Prostate gland (tissue), 2 donors: ENCODE data around the gene ITGB4. TPM values are rescaled to one million over a fixed set of nuclear protein-coding genes. Genes with fewer than 3 reads are reported as not detected.
A peak's percentile ranks its signal among the peaks of the same experiment; 100 is the strongest.

Experiments
- DNase-seq: peaks from one replicate; pipeline ENCODE4 v3.0.0-alpha.2; 2019; ENCODE audit warnings: low spot score
- H3K27ac ChIP-seq, 2 donors: fragments of 200-600 bp; sonication (generic); 2 replicates each; pipeline ENCODE4 v1.5.1; 2017 to 2019
- H3K27me3 ChIP-seq: fragments of 200-600 bp; sonication (generic); replicated peaks from 2 replicates; pipeline ENCODE4 v1.5.1; 2019; ENCODE audit not compliant: insufficient read depth
- H3K36me3 ChIP-seq, 2 donors: fragments of 200-600 bp; sonication (generic); 1 replicate in 1 of 2; 2 replicates in 1 of 2; pipeline versions ENCODE4 v1.5.1 to v1.8.1; 2017 to 2019
- H3K4me1 ChIP-seq: fragments of 200-600 bp; sonication (generic); replicated peaks from 2 replicates; pipeline ENCODE4 v1.5.1; 2019
- H3K4me3 ChIP-seq, 2 donors: fragments of 200-600 bp; sonication (generic); 2 replicates each; pipeline ENCODE4 v1.5.1; 2017 to 2019
- H3K9me3 ChIP-seq: fragments of 200-600 bp; sonication (generic); 2 replicates; pipeline ENCODE4 v1.5.1; 2017
- POLR2A ChIP-seq: fragments of 450-650 bp; IDR thresholded peaks from one replicate; pipeline ENCODE4 v1.6.1; 2016; ENCODE audit warnings: antibody characterized with exemption, mild to moderate bottlenecking
- POLR2AphosphoS5 ChIP-seq: sonication (generic); formaldehyde crosslinking; IDR thresholded peaks from one replicate; pipeline ENCODE4 v1.6.1; 2017; ENCODE audit warnings: antibody characterized with exemption
- WGBS: methylation state at CpG from one replicate; pipeline ENCODE4 v1.1.5; 2018; 5-methylcytosine and 5-hydroxymethylcytosine counted together
- intact Hi-C: fragments of 100-400 bp; cut with DNase I; formaldehyde crosslinking; loops from one replicate; pipeline ENCODE4 v1.14.2; 2022
- total RNA-seq, 2 donors: library from RNA; depleted of rRNA; stranded (reverse); fragments of >200 nt; gene quantifications; one replicate each; pipeline ENCODE4 v1.1.0, GENCODE V29; 2016
- TF ChIP-seq, protein P1 (sequence below), 4 experiments: fragments of 200-600 bp in 2 of 4; fragments of 450-650 bp in 2 of 4; sonication (generic) in 2 of 4; IDR thresholded peaks; 1 replicate in 3 of 4; 2 replicates in 1 of 4; pipeline ENCODE4 v1.5.1; 2016 to 2019; ENCODE audit warnings: antibody characterized with exemption in 4 of 4, mild to moderate bottlenecking in 2 of 4, moderate library complexity in 2 of 4

ITGB4 gene
- total RNA-seq, 2 donors from 2014 or later, result 81.0 to 105 TPM

DNA sequence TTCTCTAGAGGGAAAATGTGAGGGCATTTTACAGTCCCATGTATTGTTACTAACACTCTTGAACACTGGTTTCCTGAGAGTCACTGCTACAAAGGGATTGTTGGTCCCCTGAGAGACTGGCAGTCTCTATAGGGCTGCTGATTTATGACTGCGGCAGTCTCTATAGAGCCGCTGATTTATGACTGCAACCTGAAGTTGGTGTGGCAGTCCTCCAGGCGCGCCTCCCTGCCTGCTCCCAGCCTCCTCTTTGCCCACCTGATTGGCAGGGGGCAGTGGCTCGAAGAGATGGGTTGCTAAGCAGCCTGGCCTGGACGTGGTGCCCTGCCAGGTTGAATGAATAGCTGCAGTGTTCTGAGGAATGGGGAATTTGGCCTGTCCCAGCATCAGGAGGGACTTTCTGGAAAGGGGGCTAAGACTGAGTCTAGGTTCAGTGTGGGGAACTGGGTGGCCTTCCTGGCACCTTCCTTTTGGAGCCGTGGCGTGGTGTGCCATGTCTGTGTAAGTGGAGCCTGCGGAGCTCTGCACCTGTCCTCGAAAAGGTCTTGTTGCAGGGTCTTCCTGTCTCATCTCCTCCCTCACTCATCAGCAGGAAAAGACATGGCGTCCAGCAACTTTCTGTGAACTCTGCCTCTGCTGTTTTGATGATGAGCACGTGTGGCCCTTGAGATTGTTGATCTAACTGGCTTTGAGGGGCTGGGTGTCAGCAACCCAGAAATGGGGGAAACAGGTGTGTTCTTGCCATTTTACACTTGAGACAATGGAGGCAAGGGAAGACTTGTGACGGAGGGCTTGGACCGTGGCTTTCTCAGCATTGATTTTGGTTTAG lies 29.2 kb upstream of the ITGB4 start:
- no peaks in the 10 kb centered on the region for H3K36me3 ChIP-seq

DNA sequence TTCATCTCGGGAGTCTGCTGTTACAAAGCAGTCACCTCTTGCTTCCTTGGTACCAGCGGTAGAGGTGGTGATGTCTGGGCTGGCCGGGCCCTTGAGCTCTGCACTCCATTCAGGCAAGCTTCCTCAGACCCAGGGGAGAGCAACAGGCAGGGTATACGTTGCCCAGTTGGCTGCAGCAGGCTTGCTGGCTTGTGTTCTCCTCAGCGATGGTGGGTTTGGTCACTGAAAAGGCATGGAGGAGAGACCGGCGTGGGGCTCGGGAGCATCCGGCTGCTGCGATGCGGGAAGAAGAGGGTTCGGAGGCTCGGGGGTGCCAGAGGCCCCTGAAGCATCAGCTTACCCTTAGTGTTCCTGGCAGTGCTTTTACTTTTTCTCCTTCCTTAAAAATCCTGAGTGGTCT lies 28.3 kb upstream of the ITGB4 start:
- H3K4me3 ChIP-seq, result no peak overlapping the region
- intact Hi-C loops, result no loop called here
- no peaks in the 10 kb centered on the region for H3K27me3 ChIP-seq
- DNase-seq, result no peak
- peak overlapping the region; percentile 88 to 90 for H3K27ac ChIP-seq
- peaks cover 58% of the 10 kb centered on the region for H3K4me1 ChIP-seq
- WGBS, result 49% methylated on average over 13 of the region's 13 CpGs
- no peaks in the 10 kb centered on the region for H3K9me3 ChIP-seq
- TF ChIP-seq, protein P1, sequence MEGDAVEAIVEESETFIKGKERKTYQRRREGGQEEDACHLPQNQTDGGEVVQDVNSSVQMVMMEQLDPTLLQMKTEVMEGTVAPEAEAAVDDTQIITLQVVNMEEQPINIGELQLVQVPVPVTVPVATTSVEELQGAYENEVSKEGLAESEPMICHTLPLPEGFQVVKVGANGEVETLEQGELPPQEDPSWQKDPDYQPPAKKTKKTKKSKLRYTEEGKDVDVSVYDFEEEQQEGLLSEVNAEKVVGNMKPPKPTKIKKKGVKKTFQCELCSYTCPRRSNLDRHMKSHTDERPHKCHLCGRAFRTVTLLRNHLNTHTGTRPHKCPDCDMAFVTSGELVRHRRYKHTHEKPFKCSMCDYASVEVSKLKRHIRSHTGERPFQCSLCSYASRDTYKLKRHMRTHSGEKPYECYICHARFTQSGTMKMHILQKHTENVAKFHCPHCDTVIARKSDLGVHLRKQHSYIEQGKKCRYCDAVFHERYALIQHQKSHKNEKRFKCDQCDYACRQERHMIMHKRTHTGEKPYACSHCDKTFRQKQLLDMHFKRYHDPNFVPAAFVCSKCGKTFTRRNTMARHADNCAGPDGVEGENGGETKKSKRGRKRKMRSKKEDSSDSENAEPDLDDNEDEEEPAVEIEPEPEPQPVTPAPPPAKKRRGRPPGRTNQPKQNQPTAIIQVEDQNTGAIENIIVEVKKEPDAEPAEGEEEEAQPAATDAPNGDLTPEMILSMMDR (IDR thresholded peaks at IDR 0.05), result no peak
- no peak for TF ChIP-seq POLR2AphosphoS5
- TF ChIP-seq POLR2A, result no peak
- H3K36me3 ChIP-seq, result no peaks in the 10 kb centered on the region

More for the DNA sequence above, 29.2 kb upstream of the ITGB4 start:
- no peaks in the 10 kb centered on the region for H3K9me3 ChIP-seq
- H3K27me3 ChIP-seq, result no peaks in the 10 kb centered on the region
- H3K4me3 ChIP-seq, result no peak overlapping the region
- intact Hi-C loops, result no loop called here
- peak overlapping the region; percentile 88 to 90 for H3K27ac ChIP-seq
- peak; percentile 80 for DNase-seq
- TF ChIP-seq POLR2AphosphoS5 (peak; percentile 65), POLR2A (no peak)
- peaks cover 50% of the 10 kb centered on the region for H3K4me1 ChIP-seq
- 53% methylated on average over 14 of the region's 14 CpGs for WGBS

DNA sequence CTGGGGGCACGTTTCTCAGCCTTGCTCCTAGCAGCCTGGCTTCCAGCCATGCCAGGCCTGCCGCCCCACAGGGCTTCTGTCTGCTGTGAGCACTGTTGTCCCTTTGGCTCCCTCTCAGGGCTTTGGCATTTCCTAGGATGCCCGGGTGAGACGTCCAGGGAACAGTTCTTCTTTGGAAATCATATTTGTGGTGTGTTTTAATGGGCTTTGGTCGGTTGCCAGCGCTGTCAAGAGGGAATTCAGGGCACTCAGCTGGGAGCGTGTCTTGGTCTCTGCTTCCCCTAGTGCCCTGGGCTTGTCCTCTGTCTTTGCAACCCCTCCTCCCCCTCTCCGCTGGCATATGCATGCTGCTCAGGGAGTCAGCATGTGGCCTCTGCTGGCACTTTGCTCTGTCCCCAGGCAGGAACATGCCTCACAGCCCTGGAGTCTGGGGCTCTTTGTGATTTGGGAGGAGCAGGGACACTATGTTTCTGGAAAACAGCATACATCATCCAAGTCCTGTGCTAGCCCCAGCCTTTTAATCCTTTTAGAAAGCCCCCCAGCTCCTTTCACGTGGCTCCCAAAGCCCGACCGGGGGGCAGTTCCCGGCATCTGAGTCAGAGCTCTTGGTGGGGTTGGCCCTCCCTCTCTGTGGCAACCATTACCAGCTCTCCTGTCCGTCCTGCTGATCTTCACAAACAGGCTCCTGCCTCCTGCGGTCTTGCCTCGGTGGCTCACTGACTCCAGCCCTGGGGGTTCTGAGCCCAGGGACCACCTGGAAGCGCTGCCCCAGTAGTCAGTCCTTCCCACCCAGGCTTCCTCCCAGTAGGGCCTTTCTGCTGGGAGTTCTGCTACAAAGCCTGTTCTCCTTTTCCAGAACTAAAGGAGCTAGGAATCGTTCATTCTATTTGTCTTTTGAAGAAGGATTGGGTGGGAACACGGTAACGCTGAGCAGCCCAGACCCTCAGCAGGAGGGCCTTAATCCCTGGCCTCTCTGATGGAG lies 27.5 kb upstream of the ITGB4 start:
- peak; percentile 97 for DNase-seq
- intact Hi-C loops, result no loop called here
- peaks cover 57% of the 10 kb centered on the region for H3K4me1 ChIP-seq
- H3K4me3 ChIP-seq, result no peak overlapping the region
- H3K27ac ChIP-seq, result peak overlapping the region; percentile 88 to 90
- TF ChIP-seq POLR2A (peak; percentile 9), POLR2AphosphoS5 (peak; percentile 89)
- TF ChIP-seq, protein P1 (IDR thresholded peaks at IDR 0.05), result peak in 1 of 4 experiments; percentile 26
- no peaks in the 10 kb centered on the region for H3K27me3 ChIP-seq
- WGBS, result 20% methylated on average over 19 of the region's 19 CpGs
- H3K9me3 ChIP-seq, result no peaks in the 10 kb centered on the region
- no peaks in the 10 kb centered on the region for H3K36me3 ChIP-seq

DNA sequence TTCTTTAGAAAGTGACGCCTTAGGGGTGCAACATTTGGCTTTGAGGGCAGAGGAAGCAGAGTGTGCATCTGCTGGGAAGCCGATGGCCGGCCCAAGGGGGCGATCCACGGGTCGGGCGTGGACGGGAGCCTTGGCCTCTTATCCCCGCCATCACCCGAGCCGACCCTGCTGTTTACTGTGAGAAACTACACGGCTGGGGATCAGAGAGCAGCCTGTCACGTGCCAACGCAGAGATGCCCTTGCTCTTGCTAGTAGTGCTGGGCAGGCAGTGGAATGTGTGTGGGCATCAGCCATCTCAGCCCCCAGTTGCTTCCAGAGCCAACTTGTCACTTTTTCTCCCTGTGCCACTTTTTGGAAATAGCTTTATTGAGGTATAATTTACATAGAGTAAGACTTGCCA lies 26.7 kb upstream of the ITGB4 start:
- intact Hi-C loops, result no loop called here
- Histone ChIP-seq H3K36me3 (no peaks in the 10 kb centered on the region), H3K4me1 (peaks cover 61% of the 10 kb centered on the region), H3K9me3 (no peaks in the 10 kb centered on the region), H3K27me3 (no peaks in the 10 kb centered on the region), H3K27ac (peak overlapping the region; percentile 88 to 90), H3K4me3 (no peak overlapping the region)
- no peak for DNase-seq
- 49% methylated on average over 14 of the region's 14 CpGs for WGBS
- TF ChIP-seq POLR2AphosphoS5 (no peak), POLR2A (no peak)
- TF ChIP-seq, protein P1 (IDR thresholded peaks at IDR 0.05), result no peak

DNA sequence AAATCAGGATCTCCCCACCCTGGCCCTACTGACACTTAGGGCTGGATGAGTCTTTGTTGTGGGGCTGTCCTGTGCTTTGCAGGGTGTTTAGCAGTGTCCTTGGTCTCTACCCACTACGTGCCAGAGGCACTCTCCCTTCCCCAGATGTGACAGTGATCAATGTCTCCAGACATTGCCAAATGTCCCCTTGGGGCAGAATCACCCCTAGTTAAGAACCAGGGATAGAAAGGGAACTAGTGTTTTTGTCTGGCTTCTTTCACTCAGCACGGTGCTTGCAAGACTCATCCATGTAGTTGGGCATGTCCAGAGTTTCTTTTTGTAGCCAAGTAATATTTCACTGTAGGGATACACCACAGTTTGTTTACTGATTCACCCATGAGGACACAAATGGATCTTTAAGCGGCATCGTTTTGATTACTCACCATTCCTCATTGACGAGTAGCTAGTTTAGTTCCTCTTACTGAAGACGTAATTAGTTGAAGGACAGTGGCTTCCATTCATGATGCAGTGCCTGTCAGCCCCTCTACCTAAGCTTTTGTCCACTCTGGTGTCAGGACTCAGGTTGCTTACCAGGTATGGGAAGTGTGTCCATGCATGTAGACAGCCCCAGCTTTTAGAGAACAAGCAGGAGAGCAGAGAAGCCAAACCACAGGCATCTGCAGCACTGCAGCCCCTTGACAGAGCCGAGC lies 26.0 kb upstream of the ITGB4 start:
- Histone ChIP-seq H3K27me3 (no peaks in the 10 kb centered on the region), H3K27ac (peak overlapping the region; percentile 88 to 90), H3K36me3 (no peaks in the 10 kb centered on the region), H3K4me3 (no peak overlapping the region), H3K4me1 (peaks cover 67% of the 10 kb centered on the region), H3K9me3 (no peaks in the 10 kb centered on the region)
- intact Hi-C loops, result no loop called here
- TF ChIP-seq POLR2AphosphoS5 (no peak), POLR2A (no peak)
- TF ChIP-seq, protein P1 (IDR thresholded peaks at IDR 0.05), result no peak
- WGBS, result 63% methylated on average over 7 of the region's 7 CpGs
- DNase-seq, result no peak
